NB4 (cell line): ENCODE measurements around the gene PRR14.

Experiments used
- DNase-seq: peaks from one replicate; pipeline ENCODE4 v3.0.0; 2010; ENCODE audit warnings: low read depth
- H3K4me3 ChIP-seq: one replicate; pipeline ENCODE4 v1.5.1; 2011; ENCODE audit warnings: mild to moderate bottlenecking, low read depth, low read length, moderate library complexity
- MYC ChIP-seq: IDR thresholded peaks from 2 replicates; pipeline ENCODE4 v1.6.1; 2011; ENCODE audit warnings: low read depth, low read length
- POLR2A ChIP-seq: IDR thresholded peaks from 2 replicates; pipeline ENCODE4 v1.6.1; 2011; ENCODE audit warnings: mild to moderate bottlenecking; ENCODE audit not compliant: insufficient read length; ENCODE audit errors: extremely low read depth
- TF ChIP-seq, protein P1 (sequence below): IDR thresholded peaks from 2 replicates; pipeline ENCODE4 v1.6.1; 2011; ENCODE audit warnings: low read depth, low read length
- TF ChIP-seq, protein P2 (sequence below): IDR thresholded peaks from one replicate; pipeline ENCODE4 v1.5.1; 2012; ENCODE audit warnings: low read depth, low read length

PRR14 gene

DNA sequence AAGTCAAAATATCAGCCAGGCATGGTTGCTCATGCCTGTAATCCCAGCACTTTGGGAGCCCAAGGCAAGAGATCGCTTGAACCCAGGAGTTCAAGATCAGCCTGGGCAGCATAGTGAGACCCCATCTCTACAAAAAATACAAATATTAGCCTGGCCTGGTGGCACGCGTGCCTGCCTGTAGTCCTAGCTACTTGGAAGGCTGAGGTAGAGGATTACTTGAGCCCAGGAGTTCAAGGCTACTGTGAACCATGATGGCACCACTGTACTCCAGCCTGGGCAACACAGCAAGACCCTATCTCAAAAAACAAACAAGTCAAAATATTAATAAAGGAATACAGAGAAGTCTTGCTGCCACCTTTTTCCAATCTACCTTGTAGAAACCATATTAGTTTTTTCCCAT lies 44.8 kb upstream of the PRR14 start:
- TF ChIP-seq, protein P1, sequence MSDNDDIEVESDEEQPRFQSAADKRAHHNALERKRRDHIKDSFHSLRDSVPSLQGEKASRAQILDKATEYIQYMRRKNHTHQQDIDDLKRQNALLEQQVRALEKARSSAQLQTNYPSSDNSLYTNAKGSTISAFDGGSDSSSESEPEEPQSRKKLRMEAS: no peak
- TF ChIP-seq MYC: no peak
- TF ChIP-seq, protein P2, sequence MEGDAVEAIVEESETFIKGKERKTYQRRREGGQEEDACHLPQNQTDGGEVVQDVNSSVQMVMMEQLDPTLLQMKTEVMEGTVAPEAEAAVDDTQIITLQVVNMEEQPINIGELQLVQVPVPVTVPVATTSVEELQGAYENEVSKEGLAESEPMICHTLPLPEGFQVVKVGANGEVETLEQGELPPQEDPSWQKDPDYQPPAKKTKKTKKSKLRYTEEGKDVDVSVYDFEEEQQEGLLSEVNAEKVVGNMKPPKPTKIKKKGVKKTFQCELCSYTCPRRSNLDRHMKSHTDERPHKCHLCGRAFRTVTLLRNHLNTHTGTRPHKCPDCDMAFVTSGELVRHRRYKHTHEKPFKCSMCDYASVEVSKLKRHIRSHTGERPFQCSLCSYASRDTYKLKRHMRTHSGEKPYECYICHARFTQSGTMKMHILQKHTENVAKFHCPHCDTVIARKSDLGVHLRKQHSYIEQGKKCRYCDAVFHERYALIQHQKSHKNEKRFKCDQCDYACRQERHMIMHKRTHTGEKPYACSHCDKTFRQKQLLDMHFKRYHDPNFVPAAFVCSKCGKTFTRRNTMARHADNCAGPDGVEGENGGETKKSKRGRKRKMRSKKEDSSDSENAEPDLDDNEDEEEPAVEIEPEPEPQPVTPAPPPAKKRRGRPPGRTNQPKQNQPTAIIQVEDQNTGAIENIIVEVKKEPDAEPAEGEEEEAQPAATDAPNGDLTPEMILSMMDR: no peak
- DNase-seq: no peak
- H3K4me3 ChIP-seq: no peak overlapping the region

DNA sequence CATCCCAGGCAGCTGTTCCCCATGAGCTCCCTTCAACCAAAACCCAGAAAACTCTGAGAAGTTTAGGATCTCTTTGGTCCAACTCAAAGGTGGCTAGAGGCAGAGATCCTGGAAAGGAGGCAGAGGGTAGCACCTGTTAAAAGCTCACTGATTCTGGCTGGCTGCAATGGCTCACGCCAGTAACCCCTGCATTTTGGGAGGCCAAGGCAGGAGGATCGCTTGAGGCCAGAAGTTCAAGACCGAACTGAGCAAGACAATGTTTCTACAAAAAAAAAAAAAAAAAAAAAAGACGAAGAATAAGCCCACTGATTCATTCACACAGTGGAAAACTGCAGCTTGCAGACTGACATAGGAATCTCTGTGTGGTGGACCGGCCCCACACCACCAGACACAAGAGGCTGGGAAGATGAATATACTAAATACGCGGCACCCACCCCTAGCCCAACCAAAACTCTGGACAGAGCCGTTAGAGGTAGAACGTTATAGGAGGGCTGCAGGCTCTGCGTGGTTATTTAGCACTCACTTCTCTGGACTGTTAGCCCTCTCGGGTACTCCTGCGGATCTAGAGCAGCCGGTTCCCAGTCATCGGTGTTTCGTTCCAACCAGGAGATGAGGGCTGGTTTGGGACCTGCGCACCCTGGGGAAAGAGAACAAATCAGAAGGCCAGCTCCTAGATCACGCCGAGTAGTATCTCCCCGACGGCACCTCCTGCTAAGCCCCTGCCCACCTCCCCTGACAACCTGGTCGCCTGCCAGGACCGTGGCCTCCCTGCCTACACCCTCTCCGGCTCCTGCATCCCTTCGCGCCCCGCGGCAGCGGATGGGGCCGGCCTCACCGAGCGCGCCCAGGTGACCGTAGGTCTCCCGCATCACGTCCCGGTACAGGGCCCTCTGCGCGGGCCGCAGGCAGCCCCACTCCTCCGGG lies 41.5 kb upstream of the PRR14 start:
- TF ChIP-seq, protein P2: no peak
- TF ChIP-seq POLR2A: no peak
- no peak for TF ChIP-seq MYC
- TF ChIP-seq, protein P1: no peak

DNA sequence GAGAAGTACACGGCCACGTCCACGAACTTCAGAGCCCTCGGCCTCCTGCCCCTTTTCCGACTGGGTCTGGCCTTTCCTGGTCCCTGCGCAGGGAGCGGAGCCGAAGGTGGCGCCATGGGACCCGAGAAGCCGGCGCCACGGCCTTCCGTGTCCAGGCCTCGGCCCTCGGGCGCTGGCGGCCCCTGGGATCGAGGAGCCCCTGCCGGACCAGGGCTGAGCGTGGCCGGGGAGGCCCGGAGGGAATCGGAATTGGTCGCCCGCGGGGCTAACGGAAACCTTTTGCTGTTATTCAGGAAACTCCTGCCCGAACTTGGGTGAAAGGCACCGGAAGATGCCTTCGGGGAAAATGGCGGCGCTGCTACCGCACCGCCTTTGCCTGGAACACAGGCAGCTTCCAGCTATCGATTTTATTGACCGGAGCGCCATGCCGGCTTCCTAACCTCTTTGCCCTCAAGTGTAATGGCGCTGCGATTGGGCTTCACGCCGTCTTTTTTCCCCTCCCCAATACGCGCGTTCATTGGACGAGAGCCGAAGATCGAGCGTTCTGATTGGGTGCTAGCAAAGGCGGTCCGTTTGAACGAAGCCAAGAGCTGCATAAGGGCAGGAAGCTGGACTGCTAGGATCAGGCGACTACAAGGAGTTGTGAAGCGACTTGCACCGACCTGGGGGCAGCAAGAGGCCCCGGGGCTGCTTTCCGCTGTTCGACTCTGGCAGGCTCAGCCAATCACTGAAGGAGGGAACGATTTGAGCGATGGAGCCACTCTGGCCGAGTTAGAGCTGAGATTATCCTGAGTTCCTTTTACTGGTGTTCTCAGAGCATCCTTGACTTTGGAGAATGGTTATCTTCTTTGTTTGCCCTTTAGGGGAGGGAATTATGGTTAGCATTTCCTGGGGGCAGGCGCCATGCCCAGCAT lies 40.6 kb upstream of the PRR14 start, which contains the start of gene ZNF689:
Gene ZNF689 (minus strand): TSS at position 464 of the 914 bp plus-strand sequence. CDS start 348 bp downstream, at position 116.
- TF ChIP-seq, protein P2: no peak
- TF ChIP-seq MYC (peak; percentile 55; the same call in 1 of the 2 replicates), POLR2A (peak; percentile 78)
- TF ChIP-seq, protein P1: peak; percentile 66
- peak; percentile 98 for DNase-seq
- H3K4me3 ChIP-seq: peak within 1 kb of the TSS; percentile 95

More for the DNA sequence above, 41.5 kb upstream of the PRR14 start:
- peak; percentile 54 for DNase-seq
- peak overlapping the region; percentile 95 for H3K4me3 ChIP-seq

DNA sequence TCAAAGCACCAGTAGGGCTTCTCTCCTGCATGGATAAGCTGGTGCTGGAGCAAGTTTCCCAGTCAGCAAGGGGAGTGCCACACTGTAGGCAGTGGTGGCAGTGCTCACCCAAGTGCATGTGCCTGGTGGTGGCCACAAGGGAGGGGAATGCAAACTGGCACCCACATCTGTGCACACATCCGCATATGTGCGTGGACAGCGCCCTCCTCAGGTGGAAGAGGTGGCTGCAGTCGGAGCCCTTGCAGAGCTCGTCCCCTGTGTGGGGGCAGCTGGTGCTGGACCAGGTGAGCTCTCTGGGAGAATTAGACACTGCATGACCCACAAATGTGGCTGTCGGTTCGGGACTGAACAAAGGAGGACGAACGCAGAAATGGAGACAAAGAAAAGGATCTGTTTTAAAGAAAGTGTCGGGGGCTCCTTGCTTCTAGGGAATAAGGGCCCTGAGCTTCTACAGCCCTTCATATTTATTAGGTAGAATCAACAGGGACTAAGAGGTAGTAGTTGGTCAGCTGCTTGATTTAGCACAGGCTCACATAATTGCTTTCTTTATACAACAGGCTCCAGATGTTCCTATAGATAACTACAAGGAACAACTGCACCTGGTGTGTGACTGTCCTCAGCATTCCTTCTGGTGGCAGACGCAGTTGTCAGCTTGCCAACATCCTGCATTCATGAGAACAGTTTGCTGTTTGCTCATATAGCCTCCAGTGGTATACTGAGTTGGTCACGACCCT lies 35.2 kb upstream of the PRR14 start:
- no peak overlapping the region for H3K4me3 ChIP-seq
- TF ChIP-seq MYC (peak; percentile 81), POLR2A (no peak)
- TF ChIP-seq, protein P1: peak; percentile 71
- TF ChIP-seq, protein P2: peak; percentile 78
- peak; percentile 81 for DNase-seq

DNA sequence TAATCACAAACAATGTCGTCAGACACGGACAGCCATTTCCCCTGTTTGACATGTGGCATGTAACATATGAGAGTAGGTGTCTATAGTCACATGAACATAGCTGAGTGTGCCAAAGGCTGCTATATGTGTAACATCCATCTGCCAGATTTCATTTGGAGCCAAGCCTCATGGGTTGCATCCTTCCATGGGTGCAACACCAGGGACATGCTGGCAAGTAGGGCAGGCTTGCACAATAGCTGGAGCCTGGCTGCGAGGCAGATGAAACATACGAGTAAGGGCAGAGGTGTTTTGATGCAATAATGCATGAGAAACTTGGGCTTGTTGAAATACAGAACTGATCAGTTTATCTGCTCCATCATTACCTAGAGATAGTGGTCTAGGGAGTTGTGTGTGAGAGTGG lies 31.6 kb upstream of the PRR14 start:
- no peak for DNase-seq
- TF ChIP-seq, protein P1: no peak
- TF ChIP-seq POLR2A (no peak), MYC (no peak)
- TF ChIP-seq, protein P2: no peak
- no peak overlapping the region for H3K4me3 ChIP-seq
